ENCODE data around the gene HMG20B.

DNA sequence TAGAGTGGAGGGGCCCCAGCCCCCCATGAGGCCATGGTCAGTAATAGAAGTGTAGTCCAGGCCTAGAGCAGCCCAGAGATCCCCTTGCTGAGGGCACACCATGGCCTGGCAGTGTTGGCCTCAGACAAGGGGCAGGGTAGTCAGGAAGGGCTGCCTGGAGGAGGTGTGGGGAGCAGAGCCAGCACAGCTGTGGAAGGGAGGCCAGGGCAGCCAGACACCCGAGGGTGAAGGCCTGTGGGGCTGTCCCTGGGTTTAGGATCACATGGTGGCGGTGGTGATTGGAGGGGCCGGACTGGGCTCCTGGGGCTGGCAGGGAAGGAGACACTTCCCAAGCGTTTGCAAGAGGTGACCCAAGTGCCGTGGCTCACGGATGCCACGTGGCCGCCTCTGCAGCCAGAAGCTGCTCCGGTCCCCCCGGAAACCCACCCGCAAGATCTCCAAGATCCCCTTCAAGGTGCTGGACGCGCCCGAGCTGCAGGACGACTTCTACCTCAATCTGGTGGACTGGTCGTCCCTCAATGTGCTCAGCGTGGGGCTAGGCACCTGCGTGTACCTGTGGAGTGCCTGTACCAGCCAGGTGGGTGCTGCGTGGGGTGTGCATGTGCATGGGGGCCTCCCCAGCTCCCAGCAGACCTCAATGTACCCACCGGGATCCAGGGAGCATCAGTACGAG, 45.4 kb upstream of the HMG20B start:
- TF ChIP-seq, protein P1, sequence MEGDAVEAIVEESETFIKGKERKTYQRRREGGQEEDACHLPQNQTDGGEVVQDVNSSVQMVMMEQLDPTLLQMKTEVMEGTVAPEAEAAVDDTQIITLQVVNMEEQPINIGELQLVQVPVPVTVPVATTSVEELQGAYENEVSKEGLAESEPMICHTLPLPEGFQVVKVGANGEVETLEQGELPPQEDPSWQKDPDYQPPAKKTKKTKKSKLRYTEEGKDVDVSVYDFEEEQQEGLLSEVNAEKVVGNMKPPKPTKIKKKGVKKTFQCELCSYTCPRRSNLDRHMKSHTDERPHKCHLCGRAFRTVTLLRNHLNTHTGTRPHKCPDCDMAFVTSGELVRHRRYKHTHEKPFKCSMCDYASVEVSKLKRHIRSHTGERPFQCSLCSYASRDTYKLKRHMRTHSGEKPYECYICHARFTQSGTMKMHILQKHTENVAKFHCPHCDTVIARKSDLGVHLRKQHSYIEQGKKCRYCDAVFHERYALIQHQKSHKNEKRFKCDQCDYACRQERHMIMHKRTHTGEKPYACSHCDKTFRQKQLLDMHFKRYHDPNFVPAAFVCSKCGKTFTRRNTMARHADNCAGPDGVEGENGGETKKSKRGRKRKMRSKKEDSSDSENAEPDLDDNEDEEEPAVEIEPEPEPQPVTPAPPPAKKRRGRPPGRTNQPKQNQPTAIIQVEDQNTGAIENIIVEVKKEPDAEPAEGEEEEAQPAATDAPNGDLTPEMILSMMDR (IDR thresholded peaks at IDR 0.05; ENCODE audit: poor library complexity), result no peak
- no peak for TF ChIP-seq EZH2 (IDR thresholded peaks at IDR 0.05; ENCODE audit: borderline replicate concordance)
